COLO668 (cell line): Measurements from ENCODE around the gene TEKTIP1.
"Not testable (repeated sequence)": the region's sequence is repeated elsewhere in the genome, so short reads cannot be mapped to it uniquely, and the experiment has no call there.

Experiments used
- DNase-seq: peaks from one replicate; lab custom pipeline; 2025; ENCODE audit not compliant: unreplicated experiment; lab: John Stamatoyannopoulos, UW

TEKTIP1 gene

GRCh38 chr19:3556423-3556977 is 17.5 kb downstream of the TEKTIP1 start:
- DNase-seq, result no peak

GRCh38 chr19:3556978-3557460 is 18.0 kb downstream of the TEKTIP1 start:
- peak; percentile 74 for DNase-seq

GRCh38 chr19:3557461-3558248 is 18.7 kb downstream of the TEKTIP1 start, which contains the start of gene MFSD12:
Gene MFSD12 (minus strand): TSS chr19:3557586. CDS start chr19:3557403, 183 bp downstream.
- DNase-seq, result peak; percentile 98

- DNase-seq, result no peak
Observed at GRCh38 chr19:3563709-3564524, 24.9 kb downstream of the TEKTIP1 start.

- no peak for DNase-seq
Observed at GRCh38 chr19:3565139-3565538, 26.2 kb downstream of the TEKTIP1 start.

- DNase-seq, result not testable (repeated sequence)
Observed at GRCh38 chr19:3570042-3570441, 31.1 kb downstream of the TEKTIP1 start.

GRCh38 chr19:3570606-3571011 is 31.6 kb downstream of the TEKTIP1 start:
- DNase-seq, result no peak

- DNase-seq, result peak; percentile 99
Observed at GRCh38 chr19:3572132-3572854, 33.3 kb downstream of the TEKTIP1 start.

GRCh38 chr19:3572855-3573161 is 33.8 kb downstream of the TEKTIP1 start, which contains the start of gene HMG20B:
Gene HMG20B (plus strand): TSS chr19:3572944. CDS start chr19:3573310, 366 bp downstream.
- DNase-seq, result no peak

GRCh38 chr19:3573162-3573857 is 34.3 kb downstream of the TEKTIP1 start:
- DNase-seq, result peak; percentile 46

- DNase-seq, result peak; percentile 95
Observed at GRCh38 chr19:3573858-3574637, 35.1 kb downstream of the TEKTIP1 start.

GRCh38 chr19:3575260-3575741 is 36.3 kb downstream of the TEKTIP1 start:
- DNase-seq, result peak; percentile 70

- no peak for DNase-seq
Observed at GRCh38 chr19:3575949-3576673, 37.1 kb downstream of the TEKTIP1 start.

- DNase-seq, result no peak
Observed at GRCh38 chr19:3576696-3577443, 37.9 kb downstream of the TEKTIP1 start.

- DNase-seq, result no peak
Observed at GRCh38 chr19:3577723-3578344, 38.9 kb downstream of the TEKTIP1 start.

GRCh38 chr19:3578390-3578789 is 39.4 kb downstream of the TEKTIP1 start:
- no peak for DNase-seq

- DNase-seq, result no peak
Observed at GRCh38 chr19:3580156-3580934, 41.4 kb downstream of the TEKTIP1 start.
